OCI-M2 (cell line): Measurements from ENCODE around the gene DCTN5.
A peak's percentile ranks its signal among the peaks of the same experiment; 100 is the strongest.
"Not testable (repeated sequence)": the region's sequence is repeated elsewhere in the genome, so short reads cannot be mapped to it uniquely, and the experiment has no call there.

ENCODE experiments used
- DNase-seq: peaks from one replicate; lab custom pipeline; 2025; ENCODE audit not compliant: unreplicated experiment; lab: John Stamatoyannopoulos, UW

The DCTN5 gene

DNA sequence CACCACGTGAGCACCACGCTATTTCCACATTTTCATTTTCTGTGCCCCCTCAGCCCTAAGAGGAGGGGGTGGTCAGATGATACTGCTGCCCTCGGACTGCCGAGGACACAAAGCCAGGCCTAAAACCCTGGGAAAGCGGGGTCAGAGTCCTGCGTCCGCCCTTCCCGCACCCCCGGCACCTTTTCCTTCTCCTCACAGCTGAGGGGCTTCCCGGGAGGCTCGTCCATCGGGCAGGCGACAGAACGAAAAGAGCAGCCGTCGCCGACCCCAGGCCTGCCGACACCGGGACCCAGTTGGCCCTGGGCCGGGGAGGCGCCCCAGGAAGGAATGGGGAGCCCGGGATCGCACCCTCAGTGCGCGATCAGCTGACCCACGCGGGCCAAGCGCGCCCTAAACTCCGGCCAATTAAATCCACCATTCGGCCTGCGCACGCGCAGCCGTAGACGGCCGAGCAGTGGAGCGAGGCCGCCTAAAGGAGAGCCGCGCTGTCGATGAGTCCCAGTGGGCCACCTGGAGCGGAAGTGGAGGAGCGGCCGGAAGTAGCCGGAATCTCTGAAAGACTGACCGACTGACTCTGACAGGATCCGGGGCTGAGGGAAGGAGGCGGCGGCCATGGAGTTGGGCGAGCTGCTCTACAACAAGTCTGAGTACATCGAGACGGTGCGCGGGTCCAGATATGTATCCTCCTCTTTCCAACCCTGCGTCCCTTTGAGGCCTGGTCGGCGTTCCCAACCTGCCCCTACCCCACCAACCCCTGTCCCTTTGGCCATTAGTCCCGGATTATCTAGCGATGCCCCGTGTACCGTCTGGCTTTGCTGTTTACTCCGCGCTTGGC, at the start of gene DCTN5, which contains the start of gene PALB2:
DCTN5 (plus strand) TSS at position 536 of the 835 bp plus-strand sequence; CDS start at position 613, 77 bp downstream.
PALB2 (minus strand) TSS at position 380 of the 835 bp plus-strand sequence; CDS start at position 227, 153 bp downstream.
- peak; percentile 58 for DNase-seq

DNA sequence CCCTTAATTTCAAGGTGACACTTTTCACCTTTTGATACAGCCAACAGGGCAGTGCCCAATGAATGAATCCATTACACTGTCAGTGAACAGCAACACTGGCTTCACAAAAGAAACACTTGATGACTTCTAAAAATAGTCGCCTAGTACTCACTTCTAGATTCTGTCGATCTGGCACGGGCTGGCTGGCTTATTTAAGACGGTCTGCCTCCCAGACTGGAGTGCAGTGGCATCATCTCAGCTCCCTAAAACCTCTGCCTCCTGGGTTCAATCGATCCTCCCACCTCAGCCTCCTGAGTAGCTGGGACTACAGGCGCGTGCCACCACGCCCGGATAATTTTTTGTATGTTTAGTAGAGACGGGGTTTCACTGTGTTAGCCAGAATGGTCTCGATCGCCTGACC, 47.1 kb upstream of the DCTN5 start:
- DNase-seq = no peak

DNA sequence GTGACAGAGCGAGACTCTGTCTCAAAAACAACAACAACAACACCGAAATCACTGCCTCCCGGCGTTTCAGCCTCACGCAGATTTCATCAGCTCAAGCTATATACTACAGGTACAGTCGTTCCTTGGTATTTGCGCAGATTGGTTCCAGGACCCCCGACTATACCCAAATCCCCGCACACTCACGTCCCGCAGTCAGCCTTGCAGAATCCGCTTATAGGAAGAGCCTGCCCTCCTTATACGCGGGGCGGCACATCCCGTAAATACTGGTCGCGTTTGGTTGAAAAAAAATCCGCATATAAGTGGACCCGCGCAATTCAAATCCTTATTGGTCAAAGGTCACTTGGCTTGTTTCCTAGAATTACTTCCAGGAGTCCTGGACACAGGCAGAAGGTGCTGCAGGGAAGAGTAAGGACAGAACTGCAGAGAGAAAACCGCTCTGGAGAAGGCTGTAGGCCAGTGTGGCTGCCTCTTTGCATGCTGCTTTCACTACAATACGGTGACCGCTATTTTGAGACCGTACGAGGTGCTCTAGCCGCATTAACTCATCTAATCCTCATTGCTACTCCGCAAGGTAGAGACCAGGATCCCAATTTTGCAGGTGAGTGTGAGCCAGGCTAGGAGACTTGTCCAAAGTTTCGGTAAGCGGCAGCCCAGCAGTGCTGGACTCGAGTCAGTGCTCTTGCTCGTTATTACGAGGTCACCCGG, 45.9 kb upstream of the DCTN5 start:
- no peak for DNase-seq

DNA sequence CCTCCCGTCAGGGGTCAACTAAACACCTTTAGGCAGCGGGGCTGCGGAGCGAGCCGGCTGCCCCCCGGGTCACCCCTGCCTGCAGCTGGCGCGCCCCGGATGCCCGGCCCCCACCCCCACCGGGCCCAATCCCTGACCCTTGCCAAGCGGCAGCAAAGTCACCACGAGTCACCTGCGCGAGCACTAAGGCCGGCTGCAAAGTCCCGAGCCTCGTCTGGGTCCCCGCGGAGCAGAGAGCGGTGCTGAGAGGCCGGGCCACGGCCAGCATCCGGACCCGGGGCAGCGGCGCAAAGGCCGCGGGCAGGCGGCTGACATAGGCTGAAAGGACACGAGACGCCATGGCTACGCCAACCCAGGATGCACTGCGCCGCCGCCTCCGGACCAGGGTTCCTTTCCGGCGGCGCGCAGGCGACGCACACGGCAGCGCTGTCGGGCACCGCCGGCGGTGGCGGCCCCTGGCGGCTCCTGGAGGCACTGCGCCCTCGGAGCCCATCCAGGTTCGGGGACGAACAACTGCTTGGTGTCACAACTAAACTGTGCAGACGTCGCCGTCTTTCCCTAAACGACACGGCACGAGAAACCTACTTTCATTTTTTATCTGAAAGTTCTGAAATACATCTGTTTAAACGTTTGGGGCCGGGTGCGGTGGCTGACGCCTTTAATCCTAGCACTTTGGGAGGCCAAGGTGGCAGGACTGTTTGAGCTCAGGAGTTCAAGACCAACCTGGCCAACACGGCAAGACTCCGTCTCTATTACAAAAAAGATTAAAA, 45.1 kb upstream of the DCTN5 start, which contains the start of gene NDUFAB1:
NDUFAB1 (minus strand) TSS at position 366 of the 770 bp plus-strand sequence; CDS start at position 340, 26 bp downstream.
- peak; percentile 53 for DNase-seq

DNA sequence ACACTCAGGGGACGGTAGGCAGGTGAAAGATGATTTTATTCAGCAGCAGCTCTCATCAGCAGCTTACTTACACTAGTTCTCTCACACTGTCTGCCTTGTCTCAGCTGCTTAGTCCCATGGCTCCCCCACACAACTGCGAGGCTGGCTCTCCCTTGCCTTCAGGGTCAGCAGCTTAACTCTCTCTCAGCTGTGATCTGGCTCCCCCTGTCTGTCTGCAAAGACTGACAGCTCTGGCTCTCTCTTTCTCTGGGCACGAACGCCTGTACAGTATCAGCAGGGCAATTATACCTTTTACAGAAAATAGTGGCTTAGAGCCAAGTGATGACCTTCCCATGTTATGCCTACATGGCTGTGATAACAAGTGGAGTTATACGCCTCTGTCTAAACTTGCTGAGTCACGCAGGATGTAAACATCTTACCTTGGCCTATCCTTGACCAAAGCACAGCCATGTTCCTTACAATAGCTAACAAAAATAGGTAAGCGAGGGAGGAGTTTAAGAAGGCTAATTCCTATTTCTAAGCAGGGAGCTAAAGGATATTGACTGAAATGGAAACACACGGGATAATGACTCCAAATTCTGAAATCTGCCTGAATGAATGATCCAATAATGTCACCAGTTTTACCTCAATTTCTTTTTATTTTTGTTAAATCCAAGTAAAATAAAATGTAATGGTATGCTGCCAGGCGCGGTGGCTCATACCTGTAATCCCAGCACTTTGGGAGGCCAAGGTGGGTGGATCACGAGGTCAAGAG, 44.1 kb upstream of the DCTN5 start:
- DNase-seq = peak; percentile 42

DNA sequence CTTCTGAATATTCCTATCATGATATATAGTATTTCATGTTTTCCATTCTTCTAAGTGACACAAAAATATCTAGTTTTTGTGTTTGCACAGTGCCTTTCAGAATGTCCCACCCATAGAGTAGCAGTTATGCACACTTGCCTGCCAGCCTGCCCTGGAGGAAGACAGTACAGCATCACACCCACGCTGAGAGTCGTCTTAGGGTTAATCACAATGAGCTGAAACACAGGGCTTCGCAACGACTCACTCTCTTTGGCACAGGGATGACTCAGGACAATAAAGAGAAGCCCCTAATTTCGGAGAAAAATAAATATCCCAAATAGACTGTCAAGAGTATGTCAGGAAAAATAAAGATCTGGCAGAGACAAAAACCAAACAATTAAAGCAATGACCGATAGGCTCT, 33.5 kb upstream of the DCTN5 start:
- DNase-seq = no peak

DNA sequence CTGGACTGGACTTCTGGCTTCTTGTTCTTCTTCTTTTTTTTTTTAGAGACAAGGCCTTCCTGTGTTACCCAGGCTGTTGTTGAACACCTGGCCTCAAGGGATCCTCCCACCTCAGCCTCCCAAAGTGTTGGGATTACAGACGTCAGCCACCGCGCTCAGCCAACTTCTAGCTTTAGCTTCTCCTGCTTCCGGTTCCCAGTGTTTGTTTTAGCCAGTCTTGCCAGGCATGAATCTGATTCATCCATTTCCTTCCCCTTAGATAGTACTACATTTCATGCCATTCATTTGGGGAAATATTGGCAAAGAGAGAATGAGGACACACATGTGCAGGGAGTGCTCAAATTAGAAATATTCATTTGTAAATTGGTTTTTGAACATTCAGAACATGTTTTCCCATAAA, 33.1 kb upstream of the DCTN5 start:
- no peak for DNase-seq

DNA sequence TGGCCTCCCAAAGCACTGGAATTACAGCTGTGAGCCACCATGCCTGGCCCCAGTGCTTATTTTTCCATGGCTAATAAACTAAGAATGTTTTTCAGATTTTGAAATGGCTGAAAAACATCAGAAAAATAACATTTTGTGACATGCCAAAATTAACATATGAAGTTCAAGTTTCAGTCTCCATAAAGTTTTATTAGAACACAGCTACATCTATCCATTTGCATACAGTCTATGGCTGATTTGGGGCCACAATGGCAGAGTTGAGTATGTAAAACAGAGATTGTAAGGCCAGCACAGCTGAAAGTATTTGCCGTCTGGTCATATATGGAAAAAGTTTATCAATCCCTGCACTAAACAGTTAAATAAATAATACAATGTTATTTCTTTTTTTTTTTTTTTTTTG, 31.3 kb upstream of the DCTN5 start:
- no peak for DNase-seq

DNA sequence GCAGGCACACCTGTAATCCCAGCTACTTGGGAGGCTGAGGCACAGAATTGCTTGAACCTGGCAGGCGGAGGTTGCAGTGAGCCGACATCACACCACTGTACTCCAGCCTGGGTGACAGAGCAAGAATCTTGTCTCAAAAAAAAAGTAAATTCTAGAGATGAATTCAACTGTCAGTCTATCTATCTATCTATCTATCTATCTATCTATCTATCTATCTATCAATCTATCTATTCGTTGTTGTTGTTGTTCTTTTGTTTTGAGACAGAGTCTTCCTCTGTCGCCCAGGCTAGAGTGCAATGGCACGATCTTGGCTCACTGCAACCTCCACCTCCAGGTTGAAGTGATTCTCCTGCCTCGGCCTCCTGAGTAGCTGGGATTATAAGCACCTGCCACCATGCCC, 30.4 kb upstream of the DCTN5 start:
- DNase-seq = not testable (repeated sequence)

DNA sequence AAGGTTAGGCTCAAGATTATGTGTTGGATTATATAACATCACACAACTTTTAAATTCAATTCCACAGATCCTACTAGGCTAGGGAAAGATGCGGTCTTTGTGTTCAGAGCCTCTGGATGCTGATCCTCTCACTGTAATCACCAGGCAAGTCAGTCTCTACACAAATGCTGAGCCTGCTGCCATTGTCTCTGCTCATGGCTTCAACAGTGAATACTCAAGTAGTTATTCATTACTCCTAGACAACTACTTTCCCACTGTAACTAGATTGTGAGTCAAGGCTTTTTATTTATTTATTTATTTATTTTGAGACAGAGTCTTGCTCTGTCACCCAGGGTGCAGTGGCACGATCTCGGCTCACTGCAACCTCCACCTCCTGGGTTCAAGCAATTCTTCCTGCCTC, 29.3 kb upstream of the DCTN5 start:
- no peak for DNase-seq

DNA sequence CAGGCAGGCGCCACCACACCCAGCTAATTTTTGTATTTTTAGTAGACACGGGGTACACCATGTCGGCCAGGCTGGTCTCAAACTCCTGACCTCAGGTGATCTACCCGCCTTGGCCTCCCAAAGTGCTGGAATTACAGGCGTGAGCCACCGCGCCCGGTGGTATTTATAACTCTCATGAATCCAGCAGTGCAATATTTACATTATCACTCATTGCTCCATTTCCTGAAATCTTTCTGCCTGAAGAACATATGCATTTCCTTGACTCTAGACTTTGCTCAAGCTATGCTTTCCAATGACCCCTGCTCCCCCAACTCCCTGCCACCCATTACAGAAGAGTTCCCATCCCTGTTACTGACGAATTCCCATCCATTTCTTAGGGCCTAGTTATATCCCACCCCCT, 25.5 kb upstream of the DCTN5 start:
- no peak for DNase-seq

DNA sequence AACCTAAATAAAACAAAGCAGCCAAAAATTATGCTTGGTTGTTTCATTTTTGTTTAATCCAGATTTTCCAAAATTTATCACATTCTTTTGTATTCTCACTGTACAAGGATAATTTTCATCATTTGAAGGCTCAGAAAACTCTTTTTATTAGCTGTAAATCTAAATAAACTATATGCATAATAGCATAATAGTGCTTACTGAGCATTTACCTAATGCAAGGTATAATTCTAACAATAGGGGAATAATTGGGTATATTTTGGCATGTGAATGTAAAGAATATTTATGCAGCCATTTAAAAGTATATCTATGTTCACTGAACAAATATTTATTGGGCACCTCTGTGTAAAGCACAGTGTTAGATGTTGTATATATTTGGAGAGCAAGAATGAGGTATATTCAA, 17.2 kb upstream of the DCTN5 start:
- DNase-seq = no peak

DNA sequence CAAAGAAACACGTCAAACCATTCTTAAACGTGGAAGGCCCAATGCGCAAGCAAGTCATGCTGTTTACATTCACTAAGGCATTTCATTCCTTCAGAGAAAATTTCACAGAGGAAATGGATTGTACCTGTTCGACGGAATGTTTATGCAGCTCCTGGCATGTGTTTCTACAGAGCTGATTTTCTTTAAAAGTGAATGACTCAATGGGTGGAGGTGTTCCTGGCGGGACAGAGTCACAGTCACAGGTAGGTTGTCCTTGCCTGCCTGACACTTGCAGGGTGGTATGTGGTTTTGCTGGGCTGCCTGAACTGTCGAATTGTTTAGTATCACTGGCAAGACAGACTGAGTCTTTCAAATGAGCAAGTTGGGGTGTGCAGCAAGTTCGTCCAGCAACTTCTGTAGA, 11.8 kb upstream of the DCTN5 start:
- DNase-seq = no peak

DNA sequence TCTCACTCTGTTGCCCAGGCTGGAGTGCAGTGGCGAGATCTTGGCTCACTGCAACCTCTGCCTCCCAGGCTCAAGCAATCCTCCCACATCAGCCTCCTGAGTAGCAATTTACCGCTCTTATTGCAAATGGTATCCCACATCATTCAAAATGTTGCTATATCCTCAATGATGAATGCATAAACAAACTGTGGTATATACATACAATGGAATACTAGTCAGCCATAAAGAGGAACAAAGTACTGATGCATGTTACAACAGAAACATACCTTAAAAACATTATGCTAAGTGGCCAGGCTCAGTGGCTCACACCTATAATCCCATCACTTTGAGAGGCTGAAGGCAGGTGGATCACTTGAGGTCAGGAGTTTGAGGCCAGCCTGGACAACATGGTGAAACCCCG, 9.4 kb upstream of the DCTN5 start:
- not testable (repeated sequence) for DNase-seq

DNA sequence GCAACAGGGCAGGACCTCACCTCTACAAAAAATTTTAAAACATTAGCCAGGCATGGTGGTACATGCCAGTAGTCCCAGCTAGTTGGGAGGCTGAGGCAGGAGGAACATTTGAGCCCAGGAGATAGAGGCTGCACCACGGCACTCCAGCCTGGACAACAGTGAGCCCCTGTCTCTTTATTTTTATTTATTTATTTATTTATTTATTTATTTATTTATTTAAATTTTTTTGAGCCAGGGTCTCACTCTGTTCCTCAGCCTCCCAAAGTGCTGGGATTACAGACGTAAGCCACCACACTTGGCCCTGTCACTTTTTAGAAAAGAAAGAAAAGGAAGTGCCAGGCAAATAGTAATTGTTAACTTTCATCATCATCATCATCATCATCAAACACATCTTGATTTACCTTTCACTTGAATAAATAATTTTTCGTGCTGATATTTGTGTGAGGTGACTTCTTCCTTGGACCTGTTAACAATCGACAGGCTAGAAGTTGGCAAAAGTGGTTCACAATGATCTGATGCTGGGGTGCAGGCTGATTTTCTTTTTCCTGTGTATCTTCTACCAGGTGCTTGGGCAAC, 6.7 kb upstream of the DCTN5 start:
- DNase-seq = no peak

DNA sequence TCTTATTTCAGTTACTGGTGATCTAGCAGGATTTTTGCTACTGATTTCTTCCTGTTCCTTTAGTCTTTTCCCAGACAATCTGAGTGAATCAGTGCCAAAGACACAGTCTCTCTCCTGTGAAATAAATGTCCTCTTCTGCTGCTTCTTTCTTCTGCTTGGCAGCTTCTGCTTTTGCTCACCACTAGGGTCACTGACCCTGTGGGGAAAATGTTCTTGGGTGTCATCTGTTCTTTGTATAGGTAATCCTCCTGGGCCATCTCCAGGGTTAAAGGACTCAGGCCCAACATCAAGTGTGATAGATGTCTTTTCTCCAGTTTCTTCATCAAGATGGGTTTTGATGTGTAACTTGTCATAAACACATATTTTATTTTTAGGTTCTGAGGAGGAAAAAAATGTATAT, 5.3 kb upstream of the DCTN5 start:
- DNase-seq = no peak

DNA sequence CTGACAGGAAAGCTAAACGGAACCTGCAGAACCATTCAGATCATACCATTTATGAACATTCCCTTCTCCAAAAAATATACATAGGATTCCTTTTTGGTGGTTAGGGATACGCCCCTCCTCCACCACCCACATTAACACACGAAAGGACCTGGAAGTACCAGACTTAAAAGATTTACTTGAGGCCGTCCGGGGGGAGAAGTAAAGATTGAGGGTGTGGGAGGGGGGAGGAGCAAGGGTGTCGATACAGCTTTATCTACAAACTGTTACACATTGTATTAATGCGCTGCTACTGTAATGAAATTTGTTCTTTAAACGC, 693 bp upstream of the DCTN5 start:
- DNase-seq = no peak

DNA sequence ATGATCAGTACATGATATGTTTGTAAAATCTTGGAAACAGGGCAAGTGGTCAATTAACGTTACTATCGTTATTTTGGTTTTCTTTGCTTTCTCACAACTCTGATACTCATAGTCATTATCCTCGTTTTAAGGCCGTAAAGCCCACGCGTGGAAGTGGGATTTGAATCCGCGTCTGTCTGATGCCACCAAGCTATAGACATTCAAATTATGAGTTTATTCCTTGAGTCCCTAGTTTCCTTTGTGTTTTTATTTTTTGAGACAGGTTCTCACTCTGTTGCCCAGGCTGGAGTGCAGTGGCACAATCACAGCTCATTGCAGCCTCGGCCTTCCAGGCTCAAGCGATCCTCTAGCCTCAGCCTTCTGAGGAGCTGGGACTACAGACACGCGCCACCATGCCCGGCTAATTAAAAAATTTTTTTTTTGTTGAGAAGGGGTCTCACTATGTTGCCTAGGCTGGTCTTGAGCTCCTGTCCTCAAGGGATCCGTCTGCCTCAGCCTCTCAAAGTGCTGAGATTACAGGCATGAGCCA, 1.0 kb downstream of the DCTN5 start:
- DNase-seq = no peak

DNA sequence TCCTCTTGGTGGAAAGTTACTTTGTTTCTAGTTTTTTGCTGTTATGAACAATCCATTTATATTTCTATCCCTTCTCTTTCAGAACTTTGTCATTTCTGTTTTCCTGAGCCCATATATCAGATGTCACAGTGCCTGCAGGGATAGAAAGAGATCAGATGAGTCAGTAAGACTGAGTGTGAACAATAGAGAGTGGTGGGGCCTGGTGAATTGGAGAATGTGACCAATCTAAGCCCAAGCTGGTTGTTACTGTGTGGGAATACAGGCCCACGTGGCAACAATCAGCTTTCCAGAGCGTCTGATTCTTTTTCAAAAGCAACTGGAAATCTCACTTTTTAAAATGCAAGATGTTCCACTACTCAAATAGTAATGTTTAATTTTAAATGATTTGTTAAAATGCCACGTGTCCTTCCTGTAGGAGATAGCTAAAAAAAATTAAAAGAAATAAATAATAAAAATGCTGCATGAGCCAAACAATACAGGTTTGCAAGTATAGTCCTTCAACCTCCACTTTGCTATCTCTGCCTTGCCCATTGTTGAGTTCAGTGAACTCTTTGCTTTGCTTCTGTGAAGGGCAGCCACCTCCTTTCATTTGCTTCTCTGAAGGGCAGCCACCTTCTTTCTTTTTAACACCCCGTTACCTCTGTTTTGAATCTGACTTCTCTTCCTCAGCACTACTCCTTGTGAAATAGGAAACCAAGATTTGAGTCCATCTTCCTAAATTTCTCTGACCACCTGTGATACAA, 9.6 kb downstream of the DCTN5 start:
- no peak for DNase-seq
